Astrocyte (in vitro differentiated cells and primary cell): Measurements from ENCODE around the gene GTF3A. TPM values are rescaled to one million over a fixed set of nuclear protein-coding genes. Genes with fewer than 3 reads are reported as not detected.

ENCODE experiments used
- DNase-seq: peaks from one replicate; pipeline ENCODE4 v3.0.0-alpha.2; 2010; ENCODE audit warnings: low read depth
- FAIRE-seq: peaks from 2 replicates; lab custom pipeline; 2011; peaks lifted over from hg19 to GRCh38; lab: Jason Lieb, UNC
- H2AFZ ChIP-seq: 2 replicates; pipeline ENCODE4 v1.6.0; 2012; ENCODE audit warnings: low read depth, low read length, inconsistent platforms
- H3K27ac ChIP-seq: 2 replicates; pipeline ENCODE4 v1.5.1; 2011; ENCODE audit warnings: low read depth, low read length, inconsistent platforms
- H3K27me3 ChIP-seq: 2 replicates; pipeline ENCODE4 v1.6.0; 2011; ENCODE audit warnings: low read length, inconsistent platforms; ENCODE audit not compliant: insufficient read depth
- H3K36me3 ChIP-seq: 2 replicates; pipeline ENCODE4 v1.5.1; 2011; ENCODE audit warnings: low read length, inconsistent platforms; ENCODE audit not compliant: insufficient read depth
- H3K4me1 ChIP-seq: 2 replicates; pipeline ENCODE4 v1.5.1; 2011; ENCODE audit warnings: low read length, inconsistent platforms; ENCODE audit not compliant: insufficient read depth
- H3K4me2 ChIP-seq: 2 replicates; pipeline ENCODE4 v1.6.0; 2012; ENCODE audit warnings: low read length, inconsistent platforms
- H3K4me3 ChIP-seq: 2 replicates; pipeline ENCODE4 v1.5.1; 2011; ENCODE audit warnings: low read depth, mild to moderate bottlenecking, low read length, inconsistent platforms; ENCODE audit not compliant: insufficient read depth
- H3K79me2 ChIP-seq: 2 replicates; pipeline ENCODE4 v1.6.0; 2012; ENCODE audit warnings: mild to moderate bottlenecking, low read length, inconsistent platforms; ENCODE audit not compliant: insufficient read depth
- H3K9ac ChIP-seq: 2 replicates; pipeline ENCODE4 v1.6.0; 2012; ENCODE audit warnings: mild to moderate bottlenecking, low read length, inconsistent platforms
- H3K9me3 ChIP-seq: 2 replicates; pipeline ENCODE4 v1.5.1; 2012; ENCODE audit warnings: low read depth, mild to moderate bottlenecking, low read length, inconsistent platforms; ENCODE audit not compliant: insufficient read depth
- H4K20me1 ChIP-seq: 2 replicates; pipeline ENCODE4 v1.6.0; 2012; ENCODE audit warnings: low read length, inconsistent platforms; ENCODE audit not compliant: insufficient read depth
- H3K27ac Mint-ChIP-seq: one replicate; pipeline ENCODE4 v1.8.0; 2021; ENCODE audit warnings: mild to moderate bottlenecking, mixed read lengths; ENCODE audit not compliant: unreplicated experiment
- H3K27me3 Mint-ChIP-seq: one replicate; pipeline ENCODE4 v1.8.0; 2021; ENCODE audit warnings: low read depth, mixed read lengths; ENCODE audit not compliant: unreplicated experiment
- H3K36me3 Mint-ChIP-seq: one replicate; pipeline ENCODE4 v1.8.0; 2021; ENCODE audit warnings: low read depth, mixed read lengths; ENCODE audit not compliant: unreplicated experiment
- H3K4me1 Mint-ChIP-seq: one replicate; pipeline ENCODE4 v1.8.0; 2021; ENCODE audit warnings: low read depth, mixed read lengths; ENCODE audit not compliant: unreplicated experiment
- H3K4me3 Mint-ChIP-seq: one replicate; pipeline ENCODE4 v1.8.0; 2021; ENCODE audit warnings: mild to moderate bottlenecking, moderate library complexity, mixed read lengths; ENCODE audit not compliant: unreplicated experiment
- H3K9me3 Mint-ChIP-seq: one replicate; pipeline ENCODE4 v1.8.0; 2021; ENCODE audit warnings: mild to moderate bottlenecking, mixed read lengths; ENCODE audit not compliant: unreplicated experiment
- CTCF ChIP-seq: IDR thresholded peaks from 2 replicates; pipeline ENCODE4 v1.5.1; 2011; ENCODE audit warnings: low read depth, mild to moderate bottlenecking, inconsistent platforms, low read length, moderate library complexity; ENCODE audit not compliant: insufficient read depth
- EZH2 ChIP-seq: IDR thresholded peaks from 2 replicates; pipeline ENCODE4 v1.6.1; 2012; ENCODE audit warnings: mild to moderate bottlenecking, low read length, inconsistent platforms; ENCODE audit not compliant: insufficient read depth
- total RNA-seq: library from RNA; stranded (reverse); gene quantifications from 2 replicates; pipeline ENCODE4 v1.2.1, GENCODE V29; 2021

Gene GTF3A
- total RNA-seq, 1 donor from 2014 or later: 83.6 TPM

- H3K4me1 Mint-ChIP-seq: no peaks in the 10 kb centered on the region
- H3K36me3 ChIP-seq: no peaks in the 10 kb centered on the region
- no peak overlapping the region for H3K4me3 ChIP-seq
- peaks cover 2% of the 10 kb centered on the region for H3K27me3 ChIP-seq
- FAIRE-seq: no peak
- H3K9me3 ChIP-seq: no peaks in the 10 kb centered on the region
- no peaks in the 10 kb centered on the region for H4K20me1 ChIP-seq
- H3K4me1 ChIP-seq: no peaks in the 10 kb centered on the region
- H3K27ac ChIP-seq: no peak overlapping the region
- H3K4me3 Mint-ChIP-seq: no peak overlapping the region
- no peak overlapping the region for H3K27ac Mint-ChIP-seq
- no peaks in the 10 kb centered on the region for H3K9me3 Mint-ChIP-seq
- DNase-seq: no peak
- H3K36me3 Mint-ChIP-seq: no peaks in the 10 kb centered on the region
- no peak overlapping the region for H3K4me2 ChIP-seq
- no peak overlapping the region for H2AFZ ChIP-seq
- TF ChIP-seq CTCF: no peak
- TF ChIP-seq EZH2: no peak
- H3K79me2 ChIP-seq: no peaks in the 10 kb centered on the region
- H3K27me3 Mint-ChIP-seq: peaks cover 9% of the 10 kb centered on the region
- H3K9ac ChIP-seq: no peak overlapping the region
These were observed 34.5 kb upstream of the GTF3A start for GRCh38 chr13:27389891-27390290.

GRCh38 chr13:27391471-27391870 lies 32.9 kb upstream of the GTF3A start:
- FAIRE-seq: no peak
- Histone ChIP-seq H3K27ac (no peak overlapping the region), H3K4me1 (no peaks in the 10 kb centered on the region), H3K9me3 (no peaks in the 10 kb centered on the region), H3K9ac (no peak overlapping the region), H3K36me3 (no peaks in the 10 kb centered on the region), H3K4me3 (no peak overlapping the region), H3K27me3 (peaks cover 2% of the 10 kb centered on the region), H3K4me2 (no peak overlapping the region), H2AFZ (no peak overlapping the region), H4K20me1 (no peaks in the 10 kb centered on the region), H3K79me2 (no peaks in the 10 kb centered on the region)
- no peak overlapping the region for H3K27ac Mint-ChIP-seq
- H3K4me3 Mint-ChIP-seq: no peak overlapping the region
- H3K27me3 Mint-ChIP-seq: peaks cover 6% of the 10 kb centered on the region
- no peak for TF ChIP-seq EZH2
- H3K9me3 Mint-ChIP-seq: no peaks in the 10 kb centered on the region
- no peaks in the 10 kb centered on the region for H3K36me3 Mint-ChIP-seq
- no peak for DNase-seq
- no peaks in the 10 kb centered on the region for H3K4me1 Mint-ChIP-seq

GRCh38 chr13:27393101-27393500 lies 31.3 kb upstream of the GTF3A start:
- Mint-ChIP-seq H3K27ac (no peak overlapping the region), H3K27me3 (peaks cover 3% of the 10 kb centered on the region), H3K4me3 (no peak overlapping the region), H3K36me3 (no peaks in the 10 kb centered on the region), H3K9me3 (no peaks in the 10 kb centered on the region), H3K4me1 (no peaks in the 10 kb centered on the region)
- Histone ChIP-seq H3K4me3 (no peak overlapping the region), H3K4me1 (no peaks in the 10 kb centered on the region), H3K4me2 (no peak overlapping the region), H3K27ac (no peak overlapping the region), H3K27me3 (peaks cover under 1% of the 10 kb centered on the region), H3K79me2 (no peaks in the 10 kb centered on the region), H2AFZ (no peak overlapping the region), H3K36me3 (no peaks in the 10 kb centered on the region), H4K20me1 (no peaks in the 10 kb centered on the region), H3K9me3 (no peaks in the 10 kb centered on the region), H3K9ac (no peak overlapping the region)
- TF ChIP-seq EZH2 (no peak), CTCF (no peak)
- DNase-seq (no peak), FAIRE-seq (no peak)
